C4-2B (cell line): ENCODE results near the gene SRRT.

Experiments used
- CTCF ChIP-seq: fragments of 450-650 bp; conservative IDR thresholded peaks from 2 replicates; pipeline ENCODE4 v1.5.1; 2017; ENCODE audit warnings: mild to moderate bottlenecking
- ZFX ChIP-seq: fragments of 450-650 bp; IDR thresholded peaks from 2 replicates; pipeline ENCODE4 v1.6.1; 2017

GRCh38 chr7:100836812-100837098 lies 38.1 kb upstream of the SRRT start:
- TF ChIP-seq CTCF (no peak), ZFX (no peak)
